Stimulated activated CD4-positive, alpha-beta T cell treated with anti-CD3 and anti-CD28 coated beads, Interleukin-2, amount 100 ng/mL, for 24 hours (primary cell): ENCODE data around the gene PIF1.
"Not testable (repeated sequence)": the region's sequence is repeated elsewhere in the genome, so short reads cannot be mapped to it uniquely, and the experiment has no call there.

Experiments used
- DNase-seq, 2 donors: peaks; one replicate each; pipeline ENCODE4 v3.0.0-alpha.2; 2020

Gene PIF1

GRCh38 chr15:64808785-64809453 lies 16.5 kb downstream of the PIF1 start:
- no peak for DNase-seq

- no peak for DNase-seq
Observed at GRCh38 chr15:64807751-64808222, 17.7 kb downstream of the PIF1 start.

GRCh38 chr15:64807051-64807749 lies 18.2 kb downstream of the PIF1 start:
- DNase-seq: no peak

GRCh38 chr15:64806509-64806908 lies 18.9 kb downstream of the PIF1 start:
- no peak for DNase-seq

- no peak for DNase-seq
Observed at GRCh38 chr15:64804619-64805018, 20.8 kb downstream of the PIF1 start.

- no peak for DNase-seq
Observed at GRCh38 chr15:64803526-64803925, 21.9 kb downstream of the PIF1 start.

- no peak for DNase-seq
Observed at GRCh38 chr15:64800476-64800875, 25.0 kb downstream of the PIF1 start.

- DNase-seq: not testable (repeated sequence)
Observed at GRCh38 chr15:64798905-64799304, 26.5 kb downstream of the PIF1 start.

GRCh38 chr15:64795921-64796320 lies 29.5 kb downstream of the PIF1 start:
- DNase-seq: not testable (repeated sequence)

GRCh38 chr15:64795299-64795698 lies 30.1 kb downstream of the PIF1 start:
- DNase-seq: not testable (repeated sequence)

- DNase-seq: no peak
Observed at GRCh38 chr15:64792282-64792681, 33.2 kb downstream of the PIF1 start.

GRCh38 chr15:64791401-64791800 lies 34.0 kb downstream of the PIF1 start:
- no peak for DNase-seq

- no peak for DNase-seq
Observed at GRCh38 chr15:64783796-64784195, 41.7 kb downstream of the PIF1 start.

GRCh38 chr15:64782751-64783150 lies 42.7 kb downstream of the PIF1 start:
- no peak for DNase-seq

GRCh38 chr15:64781299-64781698 lies 44.1 kb downstream of the PIF1 start:
- no peak for DNase-seq

GRCh38 chr15:64780600-64781156 lies 44.8 kb downstream of the PIF1 start:
- no peak for DNase-seq

- no peak for DNase-seq
Observed at GRCh38 chr15:64779630-64780029, 45.8 kb downstream of the PIF1 start.

GRCh38 chr15:64779024-64779423 lies 46.4 kb downstream of the PIF1 start:
- DNase-seq: no peak

GRCh38 chr15:64776402-64776786 lies 49.1 kb downstream of the PIF1 start:
- no peak for DNase-seq

GRCh38 chr15:64775551-64776401 lies 49.7 kb downstream of the PIF1 start, which contains the start of gene RBPMS2:
Gene RBPMS2, minus strand, starts transcription at chr15:64775589. Its CDS starts 270 bp downstream, at chr15:64775319.
- DNase-seq: peak in 1 of 2 donors; percentile 15

- DNase-seq: peak in 1 of 2 donors; percentile 30
Observed at GRCh38 chr15:64774629-64775493, 50.6 kb downstream of the PIF1 start.

GRCh38 chr15:64774037-64774628 lies 51.3 kb downstream of the PIF1 start:
- no peak for DNase-seq
